Endodermal cell (in vitro differentiated cells): Measurements from ENCODE around the gene TPST2. TPM values are rescaled to one million over a fixed set of nuclear protein-coding genes. Genes with fewer than 3 reads are reported as not detected.

Source experiments
- DNase-seq: peaks from one replicate; pipeline ENCODE4 v3.0.0-alpha.2; 2017
- H3K27ac ChIP-seq: 2 replicates; pipeline ENCODE4 v1.5.1; 2013; ENCODE audit warnings: mild to moderate bottlenecking, low read depth, low read length, moderate library complexity
- H3K27me3 ChIP-seq: 2 replicates; pipeline ENCODE4 v1.6.1; 2013; ENCODE audit warnings: mild to moderate bottlenecking, low read length, moderate library complexity; ENCODE audit not compliant: insufficient read depth, control insufficient read depth, poor library complexity, severe bottlenecking
- H3K36me3 ChIP-seq: 2 replicates; pipeline ENCODE4 v1.7.0; 2013; ENCODE audit warnings: mild to moderate bottlenecking, low read length, moderate library complexity; ENCODE audit not compliant: control insufficient read depth, insufficient read depth
- H3K4me1 ChIP-seq: one replicate; pipeline ENCODE4 v1.7.0; 2013; ENCODE audit warnings: low read length; ENCODE audit not compliant: control insufficient read depth, insufficient read depth
- H3K4me3 ChIP-seq: 2 replicates; pipeline ENCODE4 v1.5.1; 2013; ENCODE audit warnings: mild to moderate bottlenecking, low read length, moderate library complexity
- H3K9ac ChIP-seq: 2 replicates; pipeline ENCODE4 v1.6.1; 2013; ENCODE audit warnings: mild to moderate bottlenecking, low read length, moderate library complexity; ENCODE audit not compliant: poor library complexity, severe bottlenecking; ENCODE audit errors: extremely low read depth
- H3K9me3 ChIP-seq: 2 replicates; pipeline ENCODE4 v1.6.1; 2013; ENCODE audit warnings: mild to moderate bottlenecking, low read length, moderate library complexity; ENCODE audit not compliant: control insufficient read depth
- H3K27ac Mint-ChIP-seq: 2 replicates; pipeline ENCODE4 v1.8.0; 2020; ENCODE audit warnings: mixed read lengths
- H3K27me3 Mint-ChIP-seq: 2 replicates; pipeline ENCODE4 v1.8.0; 2021; ENCODE audit warnings: mild to moderate bottlenecking, mixed read lengths; ENCODE audit not compliant: insufficient read depth
- H3K36me3 Mint-ChIP-seq: 2 replicates; pipeline ENCODE4 v1.8.0; 2020; ENCODE audit warnings: low read depth, mixed read lengths
- H3K4me1 Mint-ChIP-seq: 2 replicates; pipeline ENCODE4 v1.8.0; 2020; ENCODE audit warnings: mixed read lengths
- H3K4me3 Mint-ChIP-seq: 2 replicates; pipeline ENCODE4 v1.8.0; 2020; ENCODE audit warnings: mild to moderate bottlenecking, moderate library complexity, mixed read lengths
- H3K9me3 Mint-ChIP-seq: 2 replicates; pipeline ENCODE4 v1.8.0; 2020; ENCODE audit warnings: mild to moderate bottlenecking, mixed read lengths
- CTCF ChIP-seq: fragments of 200-600 bp; sonication (generic); conservative IDR thresholded peaks from 2 replicates; pipeline ENCODE4 v1.5.0; 2021; ENCODE audit warnings: antibody characterized with exemption, mild to moderate bottlenecking
- WGBS, 2 experiments: methylation state at CpG; one replicate each; pipeline versions ENCODE4 v1.1.5 to v1.1.7; 2013; ENCODE audit warnings: missing lambda C conversion rate in 2 of 2, mixed read lengths in 1 of 2; ENCODE audit not compliant: insufficient coverage in 1 of 2, insufficient read length in 1 of 2; 5-methylcytosine and 5-hydroxymethylcytosine counted together
- total RNA-seq, 2 donors: library from RNA; stranded (reverse); fragmentation: NEBNext Ultra II Directional in 1 of 2; extraction: Animal tissue kit (Norgen Biotek cat#: 25700) in 1 of 2; gene quantifications; 2 replicates in 1 of 2; 3 replicates in 1 of 2; pipeline ENCODE4 v1.2.1, GENCODE V29; 2021

Gene TPST2
- total RNA-seq, 2 donors from 2014 or later = 38.9 to 53.2 TPM

- peaks cover under 1% of the 10 kb centered on the region for H3K36me3 Mint-ChIP-seq
- no peaks in the 10 kb centered on the region for H3K9me3 Mint-ChIP-seq
- H3K27me3 ChIP-seq = no peaks in the 10 kb centered on the region
- H3K27ac ChIP-seq = no peak overlapping the region
- no peak overlapping the region for H3K9ac ChIP-seq
- no peaks in the 10 kb centered on the region for H3K9me3 ChIP-seq
- H3K27me3 Mint-ChIP-seq = no peaks in the 10 kb centered on the region
- H3K4me3 ChIP-seq = no peak overlapping the region
- H3K4me1 ChIP-seq = no peaks in the 10 kb centered on the region
- H3K36me3 ChIP-seq = no peaks in the 10 kb centered on the region
- no peak overlapping the region for H3K27ac Mint-ChIP-seq
- H3K4me1 Mint-ChIP-seq = peaks cover 17% of the 10 kb centered on the region
- WGBS, 2 experiments = 91% methylated on average over 1 of the region's 1 CpG; no CpG with 5 or more reads in 1 of the 2 experiments
- no peak for DNase-seq
- H3K4me3 Mint-ChIP-seq = no peak overlapping the region
- peak; percentile 24 for TF ChIP-seq CTCF
Measured at GRCh38 chr22:26593763-26594162, 3.8 kb upstream of the TPST2 start.

- no peak overlapping the region for H3K4me3 ChIP-seq
- H3K9ac ChIP-seq = no peak overlapping the region
- no peaks in the 10 kb centered on the region for H3K36me3 ChIP-seq
- H3K9me3 ChIP-seq = peaks cover 5% of the 10 kb centered on the region
- Mint-ChIP-seq H3K27ac (peak overlapping the region; percentile 3), H3K4me3 (no peak overlapping the region), H3K36me3 (peaks cover 10% of the 10 kb centered on the region), H3K4me1 (peaks cover 17% of the 10 kb centered on the region), H3K9me3 (no peaks in the 10 kb centered on the region), H3K27me3 (no peaks in the 10 kb centered on the region)
- no peaks in the 10 kb centered on the region for H3K27me3 ChIP-seq
- no peak for TF ChIP-seq CTCF
- WGBS, 2 experiments = 92 to 93% methylated on average over 4 of the region's 4 CpGs
- DNase-seq = no peak
- no peak overlapping the region for H3K27ac ChIP-seq
- H3K4me1 ChIP-seq = no peaks in the 10 kb centered on the region
Measured at GRCh38 chr22:26592421-26592891, 2.5 kb upstream of the TPST2 start.

- Mint-ChIP-seq H3K4me3 (peak overlapping the region; percentile 87), H3K27me3 (no peaks in the 10 kb centered on the region), H3K4me1 (peaks cover 27% of the 10 kb centered on the region), H3K9me3 (no peaks in the 10 kb centered on the region), H3K36me3 (peaks cover 15% of the 10 kb centered on the region), H3K27ac (peak overlapping the region; percentile 83)
- Histone ChIP-seq H3K9ac (peak overlapping the region; percentile 77), H3K4me3 (peak overlapping the region; percentile 91), H3K27me3 (no peaks in the 10 kb centered on the region), H3K27ac (no peak overlapping the region), H3K4me1 (no peaks in the 10 kb centered on the region), H3K9me3 (peaks cover 5% of the 10 kb centered on the region), H3K36me3 (no peaks in the 10 kb centered on the region)
- WGBS, 2 experiments = 0 to 1% methylated on average over 11 to 43 of the region's 44 CpGs
- peak; percentile 82 for DNase-seq
- no peak for TF ChIP-seq CTCF
Measured at GRCh38 chr22:26589367-26589844, 526 bp downstream of the TPST2 start.
